ENCODE data around the gene KIF6.

The KIF6 gene, protein sequence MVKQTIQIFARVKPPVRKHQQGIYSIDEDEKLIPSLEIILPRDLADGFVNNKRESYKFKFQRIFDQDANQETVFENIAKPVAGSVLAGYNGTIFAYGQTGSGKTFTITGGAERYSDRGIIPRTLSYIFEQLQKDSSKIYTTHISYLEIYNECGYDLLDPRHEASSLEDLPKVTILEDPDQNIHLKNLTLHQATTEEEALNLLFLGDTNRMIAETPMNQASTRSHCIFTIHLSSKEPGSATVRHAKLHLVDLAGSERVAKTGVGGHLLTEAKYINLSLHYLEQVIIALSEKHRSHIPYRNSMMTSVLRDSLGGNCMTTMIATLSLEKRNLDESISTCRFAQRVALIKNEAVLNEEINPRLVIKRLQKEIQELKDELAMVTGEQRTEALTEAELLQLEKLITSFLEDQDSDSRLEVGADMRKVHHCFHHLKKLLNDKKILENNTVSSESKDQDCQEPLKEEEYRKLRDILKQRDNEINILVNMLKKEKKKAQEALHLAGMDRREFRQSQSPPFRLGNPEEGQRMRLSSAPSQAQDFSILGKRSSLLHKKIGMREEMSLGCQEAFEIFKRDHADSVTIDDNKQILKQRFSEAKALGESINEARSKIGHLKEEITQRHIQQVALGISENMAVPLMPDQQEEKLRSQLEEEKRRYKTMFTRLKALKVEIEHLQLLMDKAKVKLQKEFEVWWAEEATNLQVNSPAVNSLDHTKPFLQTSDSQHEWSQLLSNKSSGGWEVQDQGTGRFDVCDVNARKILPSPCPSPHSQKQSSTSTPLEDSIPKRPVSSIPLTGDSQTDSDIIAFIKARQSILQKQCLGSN

DNA sequence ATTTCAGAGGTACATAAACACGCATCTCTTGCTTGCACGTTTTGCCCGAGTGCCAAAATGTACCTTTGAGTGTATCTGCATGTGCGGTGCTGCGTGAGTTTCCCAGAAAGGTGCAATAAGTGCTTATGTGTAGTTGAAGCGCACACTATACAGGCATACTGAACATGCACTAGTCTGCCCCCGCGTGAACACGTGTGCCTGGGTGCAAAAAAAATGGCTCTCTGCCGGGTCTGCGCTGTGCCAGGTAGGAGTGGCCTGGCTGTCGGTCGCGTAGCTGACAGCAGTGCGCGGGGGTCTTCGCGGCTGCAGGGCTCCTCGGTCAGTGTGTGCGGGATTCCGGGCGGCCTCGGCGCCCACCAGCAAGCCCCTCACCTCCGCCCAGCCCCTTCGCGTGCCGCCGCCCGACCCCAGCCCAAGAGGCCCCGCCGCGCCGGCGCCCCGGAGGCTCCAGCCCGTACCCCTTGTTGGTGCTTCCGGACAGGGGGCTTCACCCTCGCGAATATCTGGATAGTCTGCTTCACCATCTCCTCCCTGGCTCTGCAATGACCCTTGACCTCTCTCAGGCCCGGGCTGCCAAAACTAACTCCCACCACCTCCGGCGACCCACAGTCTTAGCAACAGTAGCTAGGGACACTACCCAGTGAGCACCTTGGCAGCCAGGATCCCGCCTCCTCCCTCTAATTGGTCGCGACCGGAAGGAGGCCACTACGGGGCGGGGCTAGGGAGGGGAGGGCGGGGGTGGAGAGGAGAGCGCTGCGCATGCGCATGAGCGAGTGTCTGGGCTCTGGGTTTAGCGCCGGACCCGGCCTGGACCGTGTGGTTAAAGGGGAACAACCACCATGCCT, at the start of gene KIF6:
TSS of gene KIF6 (minus strand) at position 622 of the 845 bp plus-strand sequence. CDS start at position 524, 98 bp downstream.
- DNase-seq (ENCODE audit: low read depth in 3 of 3, low spot score in 1 of 3): peak; percentile 37 to 58 (median 53)

DNA sequence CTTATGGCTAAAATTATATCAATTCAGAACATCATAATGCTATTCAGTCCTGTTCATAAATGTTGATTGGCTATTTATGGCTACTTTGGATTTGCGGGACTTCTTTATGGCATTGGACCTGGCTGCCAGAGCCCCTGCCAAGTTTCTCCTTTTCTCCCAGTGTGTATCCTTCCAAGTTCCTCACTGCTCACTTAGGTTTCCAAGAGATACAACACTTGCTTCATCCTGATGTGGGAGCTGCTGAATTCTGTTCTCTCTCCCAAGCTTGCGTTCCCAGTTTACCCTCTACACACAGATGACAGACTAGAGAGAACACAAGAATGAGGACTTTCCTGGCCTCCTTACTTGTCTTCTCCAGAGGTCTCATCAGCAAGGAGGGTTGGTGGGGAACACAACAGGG, 48.6 kb upstream of the KIF6 start:
- DNase-seq (ENCODE audit: low read depth in 3 of 3, low spot score in 1 of 3): no peak

DNA sequence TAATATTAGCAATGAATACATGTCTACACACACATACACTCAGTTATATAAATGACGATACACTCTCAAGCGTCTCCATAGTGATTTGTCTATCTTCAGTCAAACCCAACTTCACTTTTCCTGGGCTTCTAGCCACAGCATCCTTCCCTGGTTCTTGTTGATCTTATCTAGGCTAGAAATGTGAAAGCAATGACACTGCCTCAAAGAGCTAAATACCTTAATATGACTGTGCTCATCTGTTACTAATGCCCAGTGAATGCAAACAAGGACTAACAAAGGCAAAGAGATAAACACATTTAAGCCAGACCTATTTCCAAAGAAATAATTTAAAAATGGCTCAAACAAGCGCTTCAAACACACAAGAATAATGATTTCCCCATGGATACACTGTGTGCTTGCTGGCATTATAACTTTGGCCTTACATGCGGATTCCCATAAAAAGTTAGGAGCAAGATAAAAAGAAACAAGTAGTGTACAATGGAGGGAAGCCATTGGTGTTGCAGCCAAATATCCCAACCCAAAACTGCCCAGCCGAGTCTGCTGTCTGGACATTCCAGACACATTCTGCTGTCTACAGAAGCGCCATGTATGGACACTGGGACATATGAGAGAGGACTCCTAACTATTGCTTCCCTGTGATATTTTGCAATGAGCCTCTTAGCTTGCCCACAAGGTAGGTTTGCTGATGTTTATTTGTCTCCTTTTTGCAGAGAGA, 47.5 kb upstream of the KIF6 start:
- DNase-seq (ENCODE audit: low read depth in 3 of 3, low spot score in 1 of 3): no peak

DNA sequence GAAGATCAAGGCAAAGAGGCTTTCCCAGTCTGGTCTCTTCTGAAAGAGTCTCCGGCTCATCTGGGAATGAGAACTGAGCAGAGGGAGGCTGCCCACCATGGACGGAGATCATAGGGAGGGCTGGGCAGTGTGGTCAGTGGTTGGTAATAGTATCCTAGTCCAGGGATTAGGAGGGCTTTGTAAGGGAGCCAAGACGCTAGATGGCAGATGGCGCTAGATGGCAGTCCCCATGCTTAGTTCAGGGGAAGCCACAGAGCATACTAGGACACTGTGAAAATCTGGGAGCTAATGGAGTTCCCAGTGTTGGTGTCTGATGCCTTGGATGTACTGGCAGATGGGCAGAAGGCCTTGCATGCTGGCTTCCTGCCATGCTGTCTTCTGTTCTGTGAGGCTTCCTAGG, 45.2 kb upstream of the KIF6 start:
- no peak for DNase-seq (ENCODE audit: low read depth in 3 of 3, low spot score in 1 of 3)

DNA sequence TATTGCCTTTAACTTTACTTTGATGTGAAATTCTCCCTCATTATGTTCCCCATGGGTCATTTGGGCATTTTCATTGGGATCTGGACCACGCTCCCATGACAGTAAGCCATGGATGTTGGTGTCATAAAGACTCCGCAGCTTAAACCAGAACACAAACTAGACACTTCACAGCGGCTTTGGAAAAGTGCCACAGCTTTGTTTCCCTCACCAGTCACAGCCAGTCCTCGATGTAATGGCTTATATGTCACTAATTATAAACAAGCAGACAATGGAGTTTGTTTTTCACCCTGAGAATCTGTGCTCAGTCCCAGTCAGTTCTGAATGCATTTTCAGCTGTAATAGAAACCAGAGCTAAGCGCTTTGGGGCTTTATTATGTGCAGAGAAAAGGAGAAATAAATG, 43.8 kb upstream of the KIF6 start:
- DNase-seq (ENCODE audit: low read depth in 3 of 3, low spot score in 1 of 3): no peak

DNA sequence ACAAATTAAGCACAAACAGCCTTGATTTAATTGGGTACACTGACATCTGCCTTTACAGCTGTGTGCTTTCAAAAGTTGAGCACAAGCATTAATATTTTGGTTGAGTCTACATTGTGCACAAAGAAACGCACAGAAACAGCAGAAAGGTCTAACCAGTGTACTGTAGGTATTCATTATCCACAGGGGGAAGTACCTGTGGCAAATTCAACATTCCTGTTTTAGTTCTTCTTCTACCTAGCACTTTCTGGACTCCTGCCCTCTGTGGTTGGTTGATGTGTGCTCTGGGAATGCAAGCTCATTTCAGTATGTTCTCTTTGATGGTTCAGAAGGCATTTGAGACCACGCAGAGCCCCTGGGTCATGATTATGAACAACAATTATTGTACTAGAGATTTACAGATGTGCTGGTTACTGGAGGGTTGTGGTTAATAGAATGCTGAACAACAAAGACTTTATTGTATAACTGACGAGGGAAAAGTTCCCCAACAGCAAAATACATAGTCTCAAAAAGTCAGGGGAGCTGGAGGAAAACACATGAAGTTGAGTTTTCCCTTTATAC, 40.4 kb upstream of the KIF6 start:
- DNase-seq (ENCODE audit: low read depth in 3 of 3, low spot score in 1 of 3): no peak

DNA sequence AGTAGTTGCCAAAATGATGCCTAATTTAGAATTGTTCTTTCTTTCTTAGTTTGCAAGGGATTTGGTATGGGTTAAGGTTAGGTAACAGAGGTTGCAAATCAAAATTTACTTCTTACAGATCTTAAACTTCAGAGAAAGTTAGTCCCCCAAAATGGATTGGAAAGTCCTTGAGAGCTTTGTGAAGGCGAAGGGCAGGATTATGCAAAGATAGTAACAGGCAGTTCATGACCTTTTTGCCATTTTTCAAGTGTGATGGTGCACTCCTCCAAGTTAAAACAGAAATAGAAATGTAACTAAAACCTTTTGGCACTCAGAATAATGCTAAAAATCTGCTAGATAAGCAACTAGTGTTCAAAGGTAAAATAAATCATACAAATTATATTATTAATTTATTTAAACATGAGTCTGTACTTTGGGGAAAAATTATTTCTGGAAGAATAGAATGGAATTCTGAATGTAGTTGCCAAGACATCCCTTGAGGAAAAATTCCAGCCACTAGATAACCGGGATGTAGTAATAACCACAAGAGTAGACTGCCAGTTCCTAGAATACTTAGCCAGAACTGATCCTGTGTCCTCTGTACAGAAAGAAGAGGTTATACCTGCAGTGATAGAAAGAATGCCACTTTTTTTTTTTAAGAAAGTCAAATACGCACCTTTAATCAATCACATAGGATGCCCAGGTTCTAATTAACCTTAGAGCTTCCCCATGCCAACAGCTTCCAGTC, 35.2 kb upstream of the KIF6 start:
- no peak for DNase-seq (ENCODE audit: low read depth in 3 of 3, low spot score in 1 of 3)

DNA sequence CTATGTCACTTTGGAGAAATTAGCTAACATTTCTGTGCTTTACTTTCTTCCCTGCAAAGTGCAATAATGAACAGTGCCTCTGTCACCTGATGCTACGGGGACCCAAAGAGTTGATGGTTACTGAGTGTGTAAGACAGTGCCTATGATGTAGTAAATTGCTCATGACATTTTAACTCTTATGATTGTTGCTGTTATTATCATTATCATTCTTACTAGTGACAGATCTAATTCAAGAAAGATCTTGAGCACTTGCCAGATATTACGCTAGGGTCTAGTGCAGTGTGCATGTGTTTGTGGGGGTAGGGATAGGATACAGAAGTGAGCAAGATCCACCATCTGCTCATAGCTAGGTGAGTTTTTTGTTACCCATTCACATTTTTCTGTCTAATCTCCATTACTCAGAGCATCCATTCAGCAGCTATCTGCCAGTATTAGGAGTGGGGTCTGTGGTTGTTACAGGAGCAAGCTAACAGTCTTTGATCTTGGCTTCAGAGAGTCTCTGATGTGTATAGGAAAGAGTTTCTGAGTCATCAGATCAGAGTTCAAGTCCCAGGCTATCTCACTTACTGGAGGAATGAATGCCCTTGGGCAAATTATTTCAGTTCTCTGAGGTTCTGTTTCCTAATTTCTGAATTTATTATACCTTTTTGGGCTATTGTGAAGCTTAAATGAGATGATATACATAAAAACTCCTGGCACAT, 33.8 kb upstream of the KIF6 start:
- no peak for DNase-seq (ENCODE audit: low read depth in 3 of 3, low spot score in 1 of 3)

DNA sequence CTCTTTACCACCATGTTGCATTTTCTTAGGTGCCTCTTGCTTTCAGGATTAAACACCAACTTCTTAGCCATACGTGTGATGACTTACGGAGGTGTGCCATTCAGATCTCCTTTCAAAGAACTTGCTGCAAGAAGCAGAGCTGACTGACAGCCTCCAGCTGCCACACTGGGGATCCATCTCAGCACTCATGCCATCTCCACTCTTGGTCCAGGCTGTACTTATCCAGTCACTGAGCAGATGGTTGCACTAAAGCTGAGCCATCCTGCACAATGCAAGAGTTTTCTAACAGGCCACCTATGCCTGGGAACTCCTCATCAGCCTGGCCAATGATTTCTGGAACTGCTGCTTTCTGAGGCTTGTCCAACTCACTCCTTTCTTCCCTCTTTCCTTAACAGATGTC, 31.4 kb upstream of the KIF6 start:
- no peak for DNase-seq (ENCODE audit: low read depth in 3 of 3, low spot score in 1 of 3)

DNA sequence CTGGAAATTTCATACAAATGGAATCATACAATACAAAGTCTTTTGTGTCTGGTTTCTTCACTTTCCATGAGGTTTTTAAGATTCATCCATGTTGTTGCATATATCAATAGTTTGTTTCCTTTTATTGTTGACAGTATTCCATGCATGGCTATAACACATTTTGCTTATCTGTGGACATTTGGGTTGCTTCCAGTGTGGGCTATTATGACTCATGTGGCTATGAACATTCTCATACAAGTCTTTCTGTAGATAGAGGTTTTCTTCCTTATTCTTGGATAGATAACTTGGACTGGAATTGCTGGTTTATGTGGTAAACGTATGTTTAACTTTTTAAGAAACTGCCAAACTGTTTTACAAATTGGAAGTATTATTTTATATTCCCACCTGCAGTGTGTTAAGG, 30.0 kb upstream of the KIF6 start:
- DNase-seq (ENCODE audit: low read depth in 3 of 3, low spot score in 1 of 3): no peak

DNA sequence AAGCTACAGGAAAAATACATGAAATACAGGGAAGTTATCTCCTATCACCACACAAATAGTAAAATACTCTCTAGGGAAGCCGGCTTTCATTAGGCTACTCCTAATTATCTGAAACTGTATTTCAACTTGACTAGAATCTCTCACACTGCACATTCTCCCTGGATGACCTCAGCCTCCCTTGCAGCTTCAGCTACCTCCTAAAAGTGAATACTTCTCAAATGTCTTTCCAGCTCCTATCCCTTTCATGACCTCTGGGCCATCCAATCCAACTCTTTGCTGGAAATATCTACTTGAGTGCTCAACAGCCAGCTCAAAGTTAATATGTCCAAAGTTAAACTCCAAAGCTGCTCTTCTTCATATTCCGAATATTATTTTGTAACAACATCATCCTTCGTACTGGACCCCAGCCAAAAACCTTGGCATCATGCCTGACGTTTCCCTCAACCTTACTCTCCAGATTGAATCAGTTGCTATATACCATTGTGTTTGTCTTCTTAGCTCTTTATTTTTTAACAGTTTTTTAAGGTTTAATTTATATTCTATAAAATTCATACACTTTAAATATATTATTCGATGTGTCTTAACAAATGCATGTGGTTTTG, 29.4 kb upstream of the KIF6 start:
- no peak for DNase-seq (ENCODE audit: low read depth in 3 of 3, low spot score in 1 of 3)

DNA sequence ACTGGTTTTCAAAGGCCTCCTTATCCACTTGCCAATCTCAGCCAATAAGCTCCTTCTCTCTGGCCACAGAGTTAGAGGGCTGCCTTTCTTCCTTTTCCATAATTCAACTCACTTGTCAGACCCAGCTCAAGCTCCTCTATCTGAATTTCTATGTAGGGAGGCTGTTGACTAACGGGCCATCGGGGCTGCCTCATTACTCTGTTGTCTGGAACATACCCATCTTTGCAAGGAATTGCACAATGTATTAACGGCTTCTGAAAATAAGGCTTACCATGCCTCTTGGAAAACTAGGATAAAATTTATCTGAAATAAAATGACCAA, 28.5 kb upstream of the KIF6 start:
- no peak for DNase-seq (ENCODE audit: low read depth in 3 of 3, low spot score in 1 of 3)

DNA sequence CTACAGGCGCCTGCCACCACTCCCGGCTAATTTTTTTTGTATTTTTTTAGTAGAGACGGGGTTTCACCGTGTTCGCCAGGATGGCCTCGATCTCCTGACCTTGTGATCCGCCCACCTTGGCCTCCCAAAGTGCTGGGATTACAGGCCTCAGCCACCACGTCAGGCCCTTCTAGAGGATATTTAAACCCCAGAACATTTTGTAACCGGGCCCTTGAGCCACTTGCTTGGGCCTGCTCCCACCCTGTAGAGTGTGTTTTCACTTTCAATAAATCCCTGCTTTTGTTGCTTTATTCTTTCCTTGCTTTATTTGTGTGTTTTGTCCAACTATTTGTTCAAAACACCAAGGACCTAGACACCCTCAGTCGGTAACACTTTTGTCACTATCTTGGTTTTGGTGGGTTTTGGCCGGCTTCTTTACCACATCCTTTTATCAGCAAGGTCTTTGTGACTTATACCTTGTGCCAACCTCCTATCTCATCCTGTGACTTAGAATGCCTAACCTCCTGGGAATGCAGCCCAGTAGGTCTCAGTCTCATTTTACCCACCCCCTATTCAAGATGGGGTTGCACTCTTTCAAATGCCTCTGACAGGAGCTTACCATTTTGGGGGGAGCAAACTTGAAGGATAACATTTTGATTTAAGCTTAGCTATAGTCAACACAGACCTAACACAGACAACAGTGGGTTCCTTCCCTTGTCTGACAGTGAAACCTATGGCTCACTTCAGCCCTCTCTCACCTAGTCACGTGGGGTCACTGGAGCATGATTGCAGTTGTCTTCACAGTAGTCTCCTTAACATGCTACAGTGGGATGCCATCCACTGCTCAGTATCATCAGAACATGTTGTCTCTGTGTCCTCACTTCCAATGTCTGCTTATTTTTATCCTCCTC, 27.9 kb upstream of the KIF6 start:
- DNase-seq (ENCODE audit: low read depth in 3 of 3, low spot score in 1 of 3): no peak

DNA sequence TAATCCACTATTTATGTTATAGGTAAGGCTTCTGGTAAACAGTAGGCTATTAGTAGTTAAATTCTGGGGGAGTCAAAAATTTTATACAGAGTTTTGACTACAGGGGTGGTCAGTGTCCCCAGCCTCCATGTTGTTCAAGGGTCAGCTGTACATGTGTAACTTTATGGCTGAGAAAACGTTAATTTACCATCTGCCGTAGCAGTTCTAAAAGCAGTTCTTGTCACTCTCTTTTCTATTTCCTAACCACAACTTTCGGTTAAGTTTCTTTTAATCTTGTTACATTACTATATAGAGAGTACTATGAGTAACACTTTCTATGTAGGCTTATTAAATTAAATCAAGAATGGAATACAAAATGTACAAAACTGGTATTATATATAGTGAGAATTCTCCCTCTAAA, 21.6 kb upstream of the KIF6 start:
- no peak for DNase-seq (ENCODE audit: low read depth in 3 of 3, low spot score in 1 of 3)

DNA sequence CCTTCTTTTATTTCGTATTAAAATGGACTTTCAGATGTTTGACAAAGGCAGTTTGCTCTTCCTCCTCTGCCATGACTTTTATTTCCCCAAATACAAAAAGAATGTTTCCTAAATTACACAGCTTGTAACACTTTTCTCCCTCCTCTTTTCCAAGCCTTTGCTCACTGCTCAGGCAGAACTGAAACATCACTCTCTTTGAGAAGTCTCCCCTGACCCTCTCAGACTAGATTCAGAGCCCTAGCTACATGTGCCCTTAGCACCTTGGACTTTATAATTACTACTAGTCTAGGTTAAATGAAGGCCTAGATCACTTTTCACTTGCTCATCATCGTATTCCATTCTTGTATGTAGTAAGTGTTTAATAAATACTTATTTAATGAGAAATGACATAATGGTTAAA, 8.5 kb upstream of the KIF6 start:
- DNase-seq (ENCODE audit: low read depth in 3 of 3, low spot score in 1 of 3): no peak

DNA sequence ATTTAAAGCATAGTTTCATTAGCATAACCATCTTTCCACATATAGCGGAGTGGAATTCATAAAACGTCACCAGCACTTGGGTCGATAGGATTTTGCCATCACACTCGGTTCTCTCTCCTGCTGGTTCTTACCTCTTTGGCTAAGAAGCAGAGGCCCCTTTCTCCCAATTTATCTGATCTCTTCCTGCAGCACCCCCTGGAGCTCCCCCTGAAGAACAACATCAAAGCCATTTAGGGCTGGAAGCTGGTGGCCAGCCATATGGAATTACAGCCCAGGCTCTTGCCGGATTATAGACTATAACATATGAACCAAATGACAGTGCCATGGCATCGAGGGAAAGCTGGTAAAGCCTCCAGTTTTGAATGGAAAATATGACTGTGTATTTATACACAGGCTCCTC, 6.4 kb upstream of the KIF6 start:
- no peak for DNase-seq (ENCODE audit: low read depth in 3 of 3, low spot score in 1 of 3)

DNA sequence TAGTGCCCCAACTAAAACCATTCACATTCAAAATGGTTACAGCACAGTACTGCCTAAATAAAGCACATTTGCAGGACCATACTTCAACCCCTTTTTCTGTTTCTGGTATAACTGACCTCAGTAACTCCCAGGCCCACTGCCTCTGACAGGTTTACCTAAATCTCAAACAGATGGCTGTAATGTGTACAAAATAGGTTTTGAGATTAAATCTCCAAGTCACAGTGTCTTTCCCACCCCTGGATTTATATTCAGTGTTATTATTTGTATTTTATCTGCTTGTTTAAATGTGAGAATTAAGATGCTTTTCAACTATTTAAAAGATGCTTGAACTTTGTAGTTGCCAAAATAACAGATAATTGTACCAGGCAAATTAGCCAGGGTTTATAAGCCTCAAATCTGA, 4.7 kb upstream of the KIF6 start:
- no peak for DNase-seq (ENCODE audit: low read depth in 3 of 3, low spot score in 1 of 3)

DNA sequence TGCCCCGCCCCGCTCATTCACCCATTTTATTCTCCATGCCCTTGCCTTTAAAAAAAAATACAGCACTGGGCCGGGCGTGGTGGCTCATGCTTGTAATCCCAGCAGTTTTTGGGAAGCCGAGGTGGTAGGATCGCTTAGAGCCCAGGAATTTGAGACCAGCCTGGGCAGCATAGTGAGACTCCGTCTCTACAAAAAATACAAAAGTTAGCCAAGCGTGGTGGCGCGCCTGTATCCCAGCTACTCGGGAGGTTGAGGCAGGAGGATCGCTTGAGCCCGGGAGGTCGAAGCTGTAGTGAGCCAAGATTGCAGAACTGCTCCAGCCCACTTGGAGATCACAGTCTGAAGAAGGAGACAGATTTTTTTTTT, 407 bp upstream of the KIF6 start:
- DNase-seq (ENCODE audit: low read depth in 3 of 3, low spot score in 1 of 3): no peak
